HUES6 (cell line): ENCODE measurements around the gene TRDMT1.

Experiments used
- H3K27ac ChIP-seq: 2 replicates; pipeline ENCODE4 v1.7.0; 2013; ENCODE audit warnings: low read depth, mild to moderate bottlenecking, low read length, inconsistent platforms
- H3K27me3 ChIP-seq: 2 replicates; pipeline ENCODE4 v1.6.1; 2013; ENCODE audit warnings: low read length; ENCODE audit not compliant: control insufficient read depth, insufficient read depth
- H3K36me3 ChIP-seq: 2 replicates; pipeline ENCODE4 v1.6.1; 2013; ENCODE audit warnings: low read length; ENCODE audit not compliant: control insufficient read depth, insufficient read depth
- H3K4me1 ChIP-seq: 2 replicates; pipeline ENCODE4 v1.6.1; 2013; ENCODE audit warnings: low read length; ENCODE audit not compliant: control insufficient read depth, insufficient read depth
- H3K4me3 ChIP-seq: 2 replicates; pipeline ENCODE4 v1.5.1; 2013; ENCODE audit warnings: low read depth, low read length
- H3K9ac ChIP-seq: one replicate; pipeline ENCODE4 v1.6.1; 2013; ENCODE audit warnings: mild to moderate bottlenecking, low read length
- H3K9me3 ChIP-seq: 2 replicates; pipeline ENCODE4 v1.6.1; 2013; ENCODE audit warnings: low read depth, low read length; ENCODE audit not compliant: control insufficient read depth, insufficient read depth

TRDMT1 gene

DNA sequence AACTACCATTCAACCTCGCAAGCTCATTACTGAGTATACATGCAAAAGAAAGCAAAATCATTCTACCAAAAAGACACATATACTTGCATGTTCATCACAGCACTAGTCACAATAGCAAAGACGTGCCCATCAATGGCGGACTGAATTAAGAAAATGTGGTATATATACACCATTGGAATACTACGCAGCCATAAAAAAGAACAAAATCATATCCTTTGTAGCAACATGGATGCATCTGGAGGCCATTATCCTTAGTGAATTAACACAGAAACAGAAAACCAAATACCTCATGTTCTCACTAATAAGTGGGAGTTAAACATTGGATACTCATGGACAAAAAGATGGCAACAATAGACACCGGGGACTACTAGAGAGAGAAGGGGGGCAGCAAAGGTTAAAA, 6.4 kb downstream of the TRDMT1 start:
- no peak overlapping the region for H3K4me3 ChIP-seq
- no peaks in the 10 kb centered on the region for H3K27me3 ChIP-seq
- no peak overlapping the region for H3K9ac ChIP-seq
- H3K27ac ChIP-seq, result no peak overlapping the region
- peaks cover 28% of the 10 kb centered on the region for H3K4me1 ChIP-seq
- H3K9me3 ChIP-seq, result peaks cover 6% of the 10 kb centered on the region
- H3K36me3 ChIP-seq, result no peaks in the 10 kb centered on the region

DNA sequence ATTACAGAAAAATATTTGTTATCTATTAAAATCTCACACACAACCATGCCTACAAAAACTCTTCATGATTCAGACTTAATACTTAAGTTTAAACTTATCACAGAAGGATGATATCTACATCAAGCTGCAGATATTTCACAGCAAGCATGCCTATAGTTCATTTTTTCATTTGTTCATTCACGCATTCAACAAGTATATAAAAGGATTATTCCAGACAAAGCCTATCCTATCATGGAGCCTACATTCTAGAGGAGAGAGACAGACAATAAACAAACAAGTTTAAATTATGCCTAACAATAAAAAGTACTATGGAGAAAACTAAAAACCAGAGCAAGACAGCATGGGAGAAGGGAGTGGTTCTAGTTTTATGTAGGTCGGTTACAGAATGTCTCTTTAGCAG, 10.9 kb downstream of the TRDMT1 start:
- Histone ChIP-seq H3K9ac (no peak overlapping the region), H3K4me1 (0 out of 2 replicates have a peak, but pooled peaks cover 3% of the 10 kb centered on the region), H3K27me3 (no peaks in the 10 kb centered on the region), H3K36me3 (no peaks in the 10 kb centered on the region), H3K4me3 (no peak overlapping the region), H3K9me3 (peaks cover 6% of the 10 kb centered on the region), H3K27ac (no peak overlapping the region)

GRCh38 chr10:17188644-17189172, 12.8 kb downstream of the TRDMT1 start:
- Histone ChIP-seq H3K4me3 (no peak overlapping the region), H3K36me3 (no peaks in the 10 kb centered on the region), H3K27ac (no peak overlapping the region), H3K27me3 (no peaks in the 10 kb centered on the region), H3K9ac (no peak overlapping the region), H3K4me1 (0 out of 2 replicates have a peak, but pooled peaks cover 3% of the 10 kb centered on the region), H3K9me3 (no peaks in the 10 kb centered on the region)

DNA sequence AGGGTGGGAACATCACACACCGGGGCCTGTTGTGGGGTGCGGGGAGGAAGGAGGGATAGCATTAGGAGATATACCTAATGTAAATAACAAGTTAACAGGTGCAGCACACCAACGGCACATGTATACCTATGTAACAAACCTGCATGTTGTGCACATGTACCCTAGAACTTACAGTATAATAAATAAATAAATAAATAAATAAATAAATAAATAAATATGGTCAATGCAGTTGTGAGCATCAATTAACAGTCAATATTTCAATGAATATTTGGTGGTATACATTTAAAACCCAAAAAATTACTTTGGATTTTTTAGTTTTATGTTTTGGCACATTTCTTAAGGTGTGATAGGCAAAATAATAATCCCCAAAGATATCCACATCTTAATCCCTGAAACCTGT, 15.6 kb downstream of the TRDMT1 start:
- Histone ChIP-seq H3K4me3 (no peak overlapping the region), H3K9me3 (no peaks in the 10 kb centered on the region), H3K36me3 (no peaks in the 10 kb centered on the region), H3K9ac (no peak overlapping the region), H3K4me1 (peaks cover 11% of the 10 kb centered on the region; the same call in 1 of the 2 replicates), H3K27ac (no peak overlapping the region), H3K27me3 (no peaks in the 10 kb centered on the region)

DNA sequence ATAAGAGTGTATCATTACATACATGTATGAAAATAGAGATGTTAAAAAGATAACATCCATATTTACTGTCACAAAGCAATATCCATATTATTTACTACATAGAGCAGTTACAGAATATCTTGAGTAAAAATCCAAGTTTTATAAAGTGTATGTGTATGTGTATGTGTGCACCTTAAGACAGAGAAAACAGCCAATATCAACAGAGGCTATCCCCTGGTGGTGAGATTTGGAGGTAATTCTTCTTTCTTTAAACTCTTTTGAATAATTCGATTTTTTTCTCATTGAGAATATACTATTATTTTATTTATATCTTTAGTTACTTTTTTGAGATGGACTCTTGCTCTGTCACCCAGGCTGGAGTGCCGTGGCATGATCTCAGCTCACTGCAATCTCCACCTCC, 18.4 kb downstream of the TRDMT1 start:
- no peaks in the 10 kb centered on the region for H3K27me3 ChIP-seq
- no peaks in the 10 kb centered on the region for H3K36me3 ChIP-seq
- H3K27ac ChIP-seq, result no peak overlapping the region
- H3K4me1 ChIP-seq, result peaks cover 11% of the 10 kb centered on the region; the same call in 1 of the 2 replicates
- no peak overlapping the region for H3K9ac ChIP-seq
- H3K9me3 ChIP-seq, result no peaks in the 10 kb centered on the region
- no peak overlapping the region for H3K4me3 ChIP-seq

DNA sequence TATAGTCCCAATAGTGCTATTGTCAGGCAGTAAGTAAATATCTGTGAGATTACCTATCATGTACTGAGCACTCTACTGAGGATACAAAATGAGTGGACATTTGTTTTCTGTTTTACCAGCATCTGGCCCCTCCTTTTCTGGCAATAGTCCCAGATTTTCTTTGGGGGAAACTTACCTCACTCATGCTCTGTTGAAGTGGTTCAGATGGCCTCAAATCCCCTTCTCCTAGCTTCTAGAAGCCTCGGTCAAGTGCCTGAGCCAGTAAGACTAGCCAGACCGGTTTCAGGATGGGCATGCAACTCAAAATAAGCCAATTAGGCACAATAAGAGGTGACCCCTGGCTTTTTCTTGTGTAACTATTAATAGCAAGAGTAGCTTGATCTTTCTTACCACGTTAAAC, 19.7 kb downstream of the TRDMT1 start:
- Histone ChIP-seq H3K9me3 (no peaks in the 10 kb centered on the region), H3K4me1 (peaks cover 11% of the 10 kb centered on the region; the same call in 1 of the 2 replicates), H3K27ac (no peak overlapping the region), H3K4me3 (no peak overlapping the region), H3K36me3 (no peaks in the 10 kb centered on the region), H3K27me3 (no peaks in the 10 kb centered on the region), H3K9ac (no peak overlapping the region)

DNA sequence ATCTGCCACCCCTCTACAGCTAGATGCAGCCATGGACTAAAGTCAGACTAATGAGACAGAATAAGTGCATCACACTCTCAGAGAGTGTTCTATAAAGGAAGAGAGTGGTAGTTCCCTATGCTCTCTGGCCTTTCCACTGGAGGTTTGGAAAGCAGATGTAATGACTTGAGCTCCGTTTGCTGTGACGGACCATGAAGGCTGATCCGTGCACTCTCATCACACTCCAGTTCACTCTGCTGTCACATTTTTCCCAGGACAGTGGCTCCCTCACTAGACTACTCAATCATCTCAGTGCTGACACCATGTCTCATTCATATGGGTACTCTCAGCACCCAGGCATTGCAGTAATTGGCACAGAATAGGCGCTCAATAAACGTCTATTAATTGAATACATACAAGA, 20.4 kb downstream of the TRDMT1 start:
- H3K9me3 ChIP-seq, result no peaks in the 10 kb centered on the region
- H3K4me3 ChIP-seq, result no peak overlapping the region
- no peak overlapping the region for H3K9ac ChIP-seq
- no peak overlapping the region for H3K27ac ChIP-seq
- H3K4me1 ChIP-seq, result peaks cover 11% of the 10 kb centered on the region; the same call in 1 of the 2 replicates
- no peaks in the 10 kb centered on the region for H3K27me3 ChIP-seq
- H3K36me3 ChIP-seq, result no peaks in the 10 kb centered on the region

- Histone ChIP-seq H3K27me3 (no peaks in the 10 kb centered on the region), H3K36me3 (no peaks in the 10 kb centered on the region), H3K9ac (no peak overlapping the region), H3K4me1 (peaks cover 11% of the 10 kb centered on the region; the same call in 1 of the 2 replicates), H3K27ac (no peak overlapping the region), H3K4me3 (no peak overlapping the region), H3K9me3 (no peaks in the 10 kb centered on the region)
Measured at GRCh38 chr10:17179002-17179401, 22.5 kb downstream of the TRDMT1 start.

DNA sequence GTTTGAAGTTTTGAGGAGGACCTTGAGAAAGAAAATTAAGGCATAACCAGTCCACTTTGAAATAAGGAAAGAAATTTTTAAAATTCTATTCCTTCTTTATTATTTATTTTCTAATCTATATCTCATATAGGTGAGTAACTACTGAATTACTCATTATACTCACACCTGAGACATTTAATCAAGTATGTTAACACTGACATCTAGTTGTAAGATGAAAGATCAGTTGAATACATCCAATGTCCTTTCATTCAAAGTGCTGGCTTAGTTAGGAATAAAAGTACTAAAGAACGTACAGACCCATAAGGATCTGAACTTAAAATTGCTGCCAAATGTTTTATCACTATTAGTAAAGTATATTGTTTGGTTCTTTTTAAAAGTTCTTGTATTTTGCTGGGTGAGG, 23.5 kb downstream of the TRDMT1 start:
- Histone ChIP-seq H3K36me3 (no peaks in the 10 kb centered on the region), H3K27me3 (no peaks in the 10 kb centered on the region), H3K4me1 (peaks cover 11% of the 10 kb centered on the region; the same call in 1 of the 2 replicates), H3K9ac (no peak overlapping the region), H3K9me3 (no peaks in the 10 kb centered on the region), H3K4me3 (no peak overlapping the region), H3K27ac (no peak overlapping the region)

DNA sequence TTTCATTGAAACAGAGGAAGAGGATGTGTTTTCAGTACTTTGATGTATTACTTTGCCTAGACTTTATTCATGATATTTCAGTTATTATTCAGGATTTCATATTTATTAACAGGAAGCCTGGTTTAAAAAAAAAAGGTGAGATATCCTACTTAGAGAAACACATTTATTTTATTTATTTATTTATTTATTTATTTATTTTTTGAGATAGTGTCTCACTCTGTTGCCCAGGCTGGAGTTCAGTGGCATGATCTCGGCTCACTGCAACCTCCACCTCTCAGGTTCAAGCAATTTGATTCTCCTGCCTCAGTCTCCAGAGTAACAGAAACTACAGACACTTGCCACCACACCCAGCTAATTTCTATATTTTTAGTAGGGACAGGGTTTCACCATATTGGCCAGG, 24.5 kb downstream of the TRDMT1 start:
- H3K4me1 ChIP-seq, result peaks cover 7% of the 10 kb centered on the region; the same call in 1 of the 2 replicates
- no peak overlapping the region for H3K9ac ChIP-seq
- no peak overlapping the region for H3K4me3 ChIP-seq
- no peaks in the 10 kb centered on the region for H3K36me3 ChIP-seq
- no peaks in the 10 kb centered on the region for H3K27me3 ChIP-seq
- H3K9me3 ChIP-seq, result no peaks in the 10 kb centered on the region
- no peak overlapping the region for H3K27ac ChIP-seq

DNA sequence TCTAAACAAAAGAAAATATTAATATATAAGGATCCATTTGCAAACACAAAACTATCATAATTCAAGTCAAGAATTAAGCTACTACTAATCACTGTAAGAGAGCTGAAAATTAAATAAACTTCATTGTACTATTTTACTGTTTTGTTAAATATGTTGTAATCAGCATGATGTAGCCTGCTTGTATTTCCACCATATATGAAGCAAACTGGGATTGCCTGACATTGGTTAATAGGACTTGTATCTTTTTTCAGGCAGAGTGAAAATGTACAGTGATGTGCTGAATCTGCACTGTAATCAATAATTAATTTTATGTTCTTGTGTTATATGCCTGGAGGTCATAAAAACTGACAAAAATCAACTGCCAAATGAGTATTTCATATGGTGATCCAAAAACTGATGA, 25.4 kb downstream of the TRDMT1 start:
- no peak overlapping the region for H3K4me3 ChIP-seq
- H3K4me1 ChIP-seq, result peaks cover 1% of the 10 kb centered on the region; the same call in 1 of the 2 replicates
- no peaks in the 10 kb centered on the region for H3K36me3 ChIP-seq
- no peaks in the 10 kb centered on the region for H3K9me3 ChIP-seq
- H3K27ac ChIP-seq, result no peak overlapping the region
- no peak overlapping the region for H3K9ac ChIP-seq
- no peaks in the 10 kb centered on the region for H3K27me3 ChIP-seq
